Upper lobe of right lung (tissue), 1 donor: Measurements from ENCODE around the gene OR2Z1. TPM values are rescaled to one million over a fixed set of nuclear protein-coding genes. Genes with fewer than 3 reads are reported as not detected.

Experiments
- ATAC-seq: fragments of 200-7000 bp; cut with Tn5 transposase; one replicate; pipeline ENCODE4 v1.9.1; 2020; ENCODE audit warnings: mild to moderate bottlenecking, moderate library complexity
- DNase-seq: peaks from one replicate; pipeline ENCODE4 v3.0.0-alpha.2; 2020
- H3K27ac ChIP-seq: fragments of 200-600 bp; one replicate; pipeline ENCODE4 v1.8.0; 2022
- H3K27me3 ChIP-seq: fragments of 200-600 bp; one replicate; pipeline ENCODE4 v1.8.0; 2022; ENCODE audit warnings: mild to moderate bottlenecking
- H3K36me3 ChIP-seq: fragments of 200-600 bp; one replicate; pipeline ENCODE4 v1.8.0; 2022
- H3K4me1 ChIP-seq: fragments of 200-600 bp; one replicate; pipeline ENCODE4 v1.8.0; 2022
- H3K4me3 ChIP-seq: fragments of 200-600 bp; one replicate; pipeline ENCODE4 v1.8.0; 2022; ENCODE audit warnings: mild to moderate bottlenecking
- H3K9me3 ChIP-seq: fragments of 200-600 bp; one replicate; pipeline ENCODE4 v1.8.0; 2022
- CTCF ChIP-seq: fragments of 200-600 bp; IDR thresholded peaks from one replicate; pipeline ENCODE4 v1.8.0; 2022; ENCODE audit warnings: antibody characterized with exemption
- intact Hi-C: fragments of 100-400 bp; cut with DNase I; formaldehyde crosslinking; loops from one replicate; pipeline ENCODE4 v1.11.0; 2022
- total RNA-seq: library from RNA; stranded (reverse); fragmentation: NEBNext Ultra II Directional; extraction: Animal tissue kit (Norgen Biotek cat#: 25700); gene quantifications from one replicate; pipeline ENCODE4 v1.2.1, GENCODE V29; 2021
- donor health status: DM: no; HTN: yes; CAD: no; lungs with severe emphysema.

OR2Z1 gene
- total RNA-seq, 1 donor from 2014 or later, result not detected

DNA sequence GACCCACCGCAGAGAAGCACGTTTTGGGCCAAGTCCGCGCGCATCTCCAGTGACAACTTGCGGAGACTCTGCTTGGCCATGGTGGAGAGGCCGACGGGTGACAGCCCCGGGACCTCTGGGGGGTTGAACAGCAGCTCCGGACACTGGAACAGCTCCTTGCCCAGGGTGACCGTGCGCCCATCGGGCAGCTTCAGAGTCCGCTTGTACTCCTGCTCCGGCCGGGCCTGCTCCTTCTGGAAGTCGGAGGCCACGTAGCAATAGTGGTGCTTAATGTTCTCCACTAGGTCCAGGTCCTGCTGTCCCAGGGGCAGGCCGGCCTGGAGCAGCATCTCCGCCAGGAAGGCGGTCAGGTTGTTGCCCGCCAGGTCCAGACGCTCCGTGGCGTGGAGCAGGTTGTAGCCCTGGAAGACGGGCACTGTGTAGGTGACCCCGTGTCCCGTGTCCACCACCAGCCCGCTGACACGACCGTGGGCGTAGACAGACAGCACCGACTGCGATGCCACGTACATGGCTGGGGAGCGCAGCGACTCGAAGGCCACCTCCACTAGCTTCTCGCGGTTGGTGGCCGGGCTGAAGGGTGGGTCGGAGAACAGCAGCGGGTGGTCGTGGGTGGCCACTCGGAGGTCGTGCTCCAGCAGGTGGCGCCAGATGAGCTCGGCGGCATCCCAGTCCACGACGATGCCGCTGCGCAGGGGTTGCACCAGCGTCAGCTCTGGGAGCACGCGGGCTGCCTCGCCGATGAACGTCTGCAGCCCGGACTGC lies 23.6 kb upstream of the OR2Z1 start:
- no peaks in the 10 kb centered on the region for H3K36me3 ChIP-seq
- H3K9me3 ChIP-seq, result no peaks in the 10 kb centered on the region
- H3K4me1 ChIP-seq, result no peaks in the 10 kb centered on the region
- ATAC-seq, result no peak
- TF ChIP-seq CTCF, result no peak
- peaks cover 25% of the 10 kb centered on the region for H3K27me3 ChIP-seq
- no peak overlapping the region for H3K4me3 ChIP-seq
- intact Hi-C loops, result no loop called here
- DNase-seq, result no peak
- H3K27ac ChIP-seq, result no peak overlapping the region

DNA sequence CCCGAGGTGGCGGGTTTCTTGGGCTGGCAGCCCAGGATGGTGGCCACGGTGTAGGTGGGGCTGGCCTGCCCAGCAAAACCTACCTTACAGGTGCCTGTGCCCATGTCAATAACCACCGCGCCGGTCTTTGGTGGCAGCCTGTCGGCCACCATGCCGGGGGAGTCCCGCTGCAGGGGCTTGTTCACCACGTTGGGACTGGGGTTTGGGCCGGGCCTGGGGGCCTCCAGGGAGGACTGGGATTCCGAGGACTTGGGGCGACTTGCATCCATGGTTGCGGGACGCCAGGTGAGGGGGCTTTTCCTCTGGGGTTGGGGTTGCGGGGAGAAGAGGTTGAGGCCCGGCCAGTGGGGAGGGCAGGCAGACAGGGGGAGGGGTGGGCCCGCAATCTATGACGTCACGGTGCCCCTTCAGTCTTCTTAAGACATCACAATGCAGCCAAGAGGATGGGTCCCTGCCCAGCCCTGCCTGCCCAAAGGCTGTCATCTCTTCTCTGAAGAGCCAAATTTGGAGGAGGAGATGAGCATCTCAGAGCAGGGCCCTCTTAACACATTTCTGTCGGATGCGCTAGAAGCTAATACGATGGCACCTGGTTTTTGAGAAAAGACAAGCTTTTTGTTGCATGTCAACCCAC lies 22.9 kb upstream of the OR2Z1 start, which contains the start of gene ACTL9:
ACTL9 (minus strand) TSS at position 363 of the 631 bp plus-strand sequence; CDS start at position 269, 94 bp downstream.
- intact Hi-C loops, result no loop called here
- Histone ChIP-seq H3K27ac (no peak within 1 kb of the TSS), H3K36me3 (no peaks in the 10 kb centered on the region), H3K9me3 (no peaks in the 10 kb centered on the region), H3K4me1 (no peaks in the 10 kb centered on the region), H3K4me3 (no peak within 1 kb of the TSS), H3K27me3 (peaks cover 18% of the 10 kb centered on the region)
- DNase-seq (no peak), ATAC-seq (no peak)
- TF ChIP-seq CTCF, result no peak

GRCh38 chr19:8699908-8700307 lies 21.5 kb upstream of the OR2Z1 start:
- Histone ChIP-seq H3K27ac (no peak overlapping the region), H3K9me3 (no peaks in the 10 kb centered on the region), H3K4me1 (no peaks in the 10 kb centered on the region), H3K4me3 (no peak overlapping the region), H3K27me3 (peaks cover 18% of the 10 kb centered on the region), H3K36me3 (no peaks in the 10 kb centered on the region)
- intact Hi-C loops, result no loop called here
- DNase-seq (no peak), ATAC-seq (no peak)
- no peak for TF ChIP-seq CTCF

GRCh38 chr19:8700956-8701355 lies 20.5 kb upstream of the OR2Z1 start:
- DNase-seq, result no peak
- H3K36me3 ChIP-seq, result no peaks in the 10 kb centered on the region
- intact Hi-C loops, result no loop called here
- no peak overlapping the region for H3K27ac ChIP-seq
- ATAC-seq, result no peak
- no peak for TF ChIP-seq CTCF
- peaks cover 12% of the 10 kb centered on the region for H3K27me3 ChIP-seq
- H3K4me1 ChIP-seq, result no peaks in the 10 kb centered on the region
- no peak overlapping the region for H3K4me3 ChIP-seq
- H3K9me3 ChIP-seq, result no peaks in the 10 kb centered on the region

DNA sequence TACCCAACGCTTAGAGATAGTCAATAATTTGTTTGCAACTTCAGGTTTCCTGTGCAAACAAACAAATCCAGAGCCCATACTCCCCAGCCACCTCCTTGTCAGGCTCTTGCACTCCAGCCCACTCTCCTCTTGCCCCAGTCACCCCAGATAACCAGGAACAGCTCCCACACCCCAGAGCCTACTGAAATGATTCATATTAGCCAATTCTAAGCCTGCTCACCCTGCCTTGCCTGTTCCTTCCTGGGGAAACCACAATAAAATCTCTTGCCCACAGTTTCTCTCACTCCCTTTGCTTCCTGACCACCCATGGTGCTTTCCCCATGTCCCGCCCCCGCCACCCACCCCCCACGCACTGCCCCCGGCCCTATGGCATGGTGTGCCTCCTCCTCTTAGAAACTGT lies 19.1 kb upstream of the OR2Z1 start:
- no peaks in the 10 kb centered on the region for H3K36me3 ChIP-seq
- no peaks in the 10 kb centered on the region for H3K4me1 ChIP-seq
- H3K27me3 ChIP-seq, result peaks cover 12% of the 10 kb centered on the region
- intact Hi-C loops, result no loop called here
- no peak for DNase-seq
- H3K4me3 ChIP-seq, result no peak overlapping the region
- peak; percentile 81 for ATAC-seq
- H3K27ac ChIP-seq, result no peak overlapping the region
- TF ChIP-seq CTCF, result no peak
- no peaks in the 10 kb centered on the region for H3K9me3 ChIP-seq
